HG02571 (cell line): Measurements from ENCODE around the gene NTRK1.

Experiments used
- ATAC-seq: cut with Tn5 transposase; IDR thresholded peaks from one replicate; pipeline ENCODE4 v1.9.1; 2021; ENCODE audit warnings: mild to moderate bottlenecking, moderate library complexity; ENCODE audit not compliant: unreplicated experiment

NTRK1 gene

GRCh38 chr1:156929596-156930238 lies 69.1 kb downstream of the NTRK1 start:
- ATAC-seq = no peak

GRCh38 chr1:156930483-156930882 lies 69.8 kb downstream of the NTRK1 start:
- ATAC-seq = no peak
